Measurements from ENCODE around the gene NOD2.

The NOD2 gene

GRCh38 chr16:50652836-50653425 lies 40.5 kb upstream of the NOD2 start:
- DNase-seq (ENCODE audit: low read depth): no peak
- H3K4me3 ChIP-seq (ENCODE audit: low read length): no peak overlapping the region
- TF ChIP-seq, protein P1, sequence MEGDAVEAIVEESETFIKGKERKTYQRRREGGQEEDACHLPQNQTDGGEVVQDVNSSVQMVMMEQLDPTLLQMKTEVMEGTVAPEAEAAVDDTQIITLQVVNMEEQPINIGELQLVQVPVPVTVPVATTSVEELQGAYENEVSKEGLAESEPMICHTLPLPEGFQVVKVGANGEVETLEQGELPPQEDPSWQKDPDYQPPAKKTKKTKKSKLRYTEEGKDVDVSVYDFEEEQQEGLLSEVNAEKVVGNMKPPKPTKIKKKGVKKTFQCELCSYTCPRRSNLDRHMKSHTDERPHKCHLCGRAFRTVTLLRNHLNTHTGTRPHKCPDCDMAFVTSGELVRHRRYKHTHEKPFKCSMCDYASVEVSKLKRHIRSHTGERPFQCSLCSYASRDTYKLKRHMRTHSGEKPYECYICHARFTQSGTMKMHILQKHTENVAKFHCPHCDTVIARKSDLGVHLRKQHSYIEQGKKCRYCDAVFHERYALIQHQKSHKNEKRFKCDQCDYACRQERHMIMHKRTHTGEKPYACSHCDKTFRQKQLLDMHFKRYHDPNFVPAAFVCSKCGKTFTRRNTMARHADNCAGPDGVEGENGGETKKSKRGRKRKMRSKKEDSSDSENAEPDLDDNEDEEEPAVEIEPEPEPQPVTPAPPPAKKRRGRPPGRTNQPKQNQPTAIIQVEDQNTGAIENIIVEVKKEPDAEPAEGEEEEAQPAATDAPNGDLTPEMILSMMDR (conservative IDR thresholded peaks at IDR 0.05; ENCODE audit: low read depth, low read length): no peak

DNA sequence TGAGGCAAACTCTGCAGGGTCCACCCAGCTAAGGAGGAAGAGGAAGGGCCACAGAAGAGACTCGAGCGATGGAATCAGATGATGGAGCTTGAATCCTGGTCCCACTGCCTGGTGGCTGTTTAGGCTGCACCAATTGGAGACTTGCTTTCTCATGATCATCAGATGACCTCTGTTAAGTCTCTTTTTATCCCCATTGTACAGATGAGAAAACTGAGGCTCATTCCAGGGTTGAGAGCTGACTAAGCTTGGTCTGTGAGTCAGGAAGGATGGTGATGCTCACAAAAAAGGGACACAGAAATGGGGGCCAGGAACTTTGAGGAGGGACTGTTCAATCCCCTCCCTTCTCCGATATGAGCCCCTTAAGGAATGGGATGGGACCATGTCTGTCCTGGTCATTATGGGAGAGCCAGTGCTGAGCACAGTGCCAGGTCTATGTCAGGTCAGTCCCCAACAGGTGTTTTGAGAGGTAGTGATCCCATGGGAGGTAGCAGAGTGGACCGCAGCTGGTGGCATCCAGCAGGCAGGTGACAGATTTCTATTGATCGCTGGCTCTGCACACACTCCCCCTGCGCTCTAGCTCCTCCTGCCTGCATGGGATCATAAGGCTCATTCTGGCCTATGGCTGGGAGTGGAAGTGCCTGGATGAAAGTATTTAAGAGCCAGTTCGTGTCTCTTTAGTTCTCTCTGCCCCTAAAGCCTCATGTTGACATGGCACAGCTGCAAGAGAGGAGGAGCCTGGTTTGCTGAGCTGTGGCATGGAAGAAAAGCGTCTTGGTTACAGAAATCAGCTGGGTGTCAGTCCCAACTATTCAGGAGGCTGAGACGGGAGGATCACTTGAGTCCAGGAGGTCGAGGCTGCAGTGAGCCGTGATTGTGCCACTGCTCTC lies 39.5 kb upstream of the NOD2 start:
- TF ChIP-seq, protein P1 (conservative IDR thresholded peaks at IDR 0.05; ENCODE audit: low read depth, low read length): no peak
- no peak for DNase-seq (ENCODE audit: low read depth)
- no peak overlapping the region for H3K4me3 ChIP-seq (ENCODE audit: low read length)

GRCh38 chr16:50655558-50656055 lies 37.8 kb upstream of the NOD2 start:
- TF ChIP-seq, protein P1 (conservative IDR thresholded peaks at IDR 0.05; ENCODE audit: low read depth, low read length): no peak
- DNase-seq (ENCODE audit: low read depth): no peak
- H3K4me3 ChIP-seq (ENCODE audit: low read length): no peak overlapping the region

DNA sequence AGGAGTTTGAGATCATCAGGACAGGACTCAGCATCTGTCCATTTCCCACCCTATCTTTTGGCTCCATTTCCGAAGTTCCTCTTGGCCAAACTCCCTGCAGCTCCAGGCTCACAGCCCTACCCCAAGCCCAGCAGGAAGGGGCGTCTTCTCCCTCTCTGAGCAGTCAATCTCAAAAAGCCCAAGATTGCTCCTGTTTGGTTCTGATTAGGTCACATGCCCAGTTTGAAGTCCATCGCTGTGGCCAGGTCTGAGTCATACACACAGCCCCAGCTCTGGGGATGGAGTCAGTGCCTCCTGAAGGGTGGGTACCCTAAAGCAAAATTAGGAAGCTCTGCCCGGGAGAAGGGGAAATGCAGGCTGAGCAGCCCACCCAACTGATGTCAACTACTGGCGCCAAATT lies 36.2 kb upstream of the NOD2 start:
- no peak overlapping the region for H3K4me3 ChIP-seq (ENCODE audit: low read length)
- TF ChIP-seq, protein P1 (conservative IDR thresholded peaks at IDR 0.05; ENCODE audit: low read depth, low read length): no peak
- DNase-seq (ENCODE audit: low read depth): no peak

DNA sequence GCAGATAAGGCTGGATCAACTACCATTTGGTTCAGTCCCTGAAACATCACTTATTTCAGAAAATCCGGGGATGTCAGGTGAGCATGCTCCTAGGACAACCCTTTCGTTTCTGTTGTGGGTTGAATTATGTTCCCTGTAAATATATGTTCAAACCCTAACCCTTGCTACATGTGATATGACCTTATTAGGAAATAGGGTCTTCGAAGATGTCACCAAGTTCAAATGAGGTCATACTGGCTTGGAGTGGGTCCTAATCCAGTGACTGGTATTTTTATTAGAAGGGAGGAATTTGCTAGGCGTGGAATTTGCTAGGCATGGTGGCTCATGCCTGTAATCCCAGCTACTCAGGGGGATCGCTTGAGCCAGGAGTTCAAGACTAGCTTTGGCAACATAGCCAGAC lies 33.6 kb upstream of the NOD2 start:
- TF ChIP-seq, protein P1 (conservative IDR thresholded peaks at IDR 0.05; ENCODE audit: low read depth, low read length): no peak
- no peak for DNase-seq (ENCODE audit: low read depth)

GRCh38 chr16:50662306-50662940 lies 31.0 kb upstream of the NOD2 start:
- TF ChIP-seq, protein P1 (conservative IDR thresholded peaks at IDR 0.05; ENCODE audit: low read depth, low read length): no peak
- no peak overlapping the region for H3K4me3 ChIP-seq (ENCODE audit: low read length)
- DNase-seq (ENCODE audit: low read depth): no peak

More for the DNA sequence above, 33.6 kb upstream of the NOD2 start:
- H3K4me3 ChIP-seq (ENCODE audit: low read length): no peak overlapping the region
